Measurements from ENCODE around the gene KHSRP. TPM values are rescaled to one million over a fixed set of nuclear protein-coding genes. Genes with fewer than 3 reads are reported as not detected.

Gene KHSRP
- total and polyA plus RNA-seq, 7 donors, result 101 to 174 (median 150) TPM

DNA sequence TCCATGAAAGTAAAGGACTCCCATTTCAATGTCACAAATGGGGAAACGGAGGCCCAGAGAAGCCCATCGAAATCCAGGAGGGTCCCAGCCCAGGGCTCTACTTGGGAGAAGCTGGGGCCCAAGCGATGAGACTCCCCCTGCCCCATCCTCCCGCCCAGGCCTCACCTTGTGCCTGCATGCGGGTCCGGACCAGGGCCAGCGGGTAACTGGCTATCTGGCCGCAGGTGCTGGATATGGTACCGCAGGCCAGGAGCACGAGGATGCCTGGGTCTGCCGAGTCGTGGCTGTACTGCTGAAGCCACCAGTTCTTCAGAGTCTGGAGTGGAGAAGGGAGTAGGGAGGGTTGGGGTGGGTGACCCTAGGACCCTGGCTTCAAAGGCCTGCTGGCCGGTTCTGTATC is 19.4 kb upstream of the KHSRP start:
- intact Hi-C loops (cut with DNase I), result no loop called here
- Histone ChIP-seq H3K36me3 (ENCODE audit: insufficient read depth in 1 of 2, low read depth in 1 of 2) (peaks cover 3 to 22% of the 10 kb centered on the region in 2 donors), H3K9me3 (no peaks in the 10 kb centered on the region), H3K4me1 (no peaks in the 10 kb centered on the region), H3K27ac (no peak overlapping the region), H3K4me3 (no peak overlapping the region), H3K27me3 (ENCODE audit: insufficient read depth in 3 of 3, low read length in 2 of 3) (no peaks in the 10 kb centered on the region)
- ATAC-seq (no peak), DNase-seq (no peak)
- TF ChIP-seq, protein P1, sequence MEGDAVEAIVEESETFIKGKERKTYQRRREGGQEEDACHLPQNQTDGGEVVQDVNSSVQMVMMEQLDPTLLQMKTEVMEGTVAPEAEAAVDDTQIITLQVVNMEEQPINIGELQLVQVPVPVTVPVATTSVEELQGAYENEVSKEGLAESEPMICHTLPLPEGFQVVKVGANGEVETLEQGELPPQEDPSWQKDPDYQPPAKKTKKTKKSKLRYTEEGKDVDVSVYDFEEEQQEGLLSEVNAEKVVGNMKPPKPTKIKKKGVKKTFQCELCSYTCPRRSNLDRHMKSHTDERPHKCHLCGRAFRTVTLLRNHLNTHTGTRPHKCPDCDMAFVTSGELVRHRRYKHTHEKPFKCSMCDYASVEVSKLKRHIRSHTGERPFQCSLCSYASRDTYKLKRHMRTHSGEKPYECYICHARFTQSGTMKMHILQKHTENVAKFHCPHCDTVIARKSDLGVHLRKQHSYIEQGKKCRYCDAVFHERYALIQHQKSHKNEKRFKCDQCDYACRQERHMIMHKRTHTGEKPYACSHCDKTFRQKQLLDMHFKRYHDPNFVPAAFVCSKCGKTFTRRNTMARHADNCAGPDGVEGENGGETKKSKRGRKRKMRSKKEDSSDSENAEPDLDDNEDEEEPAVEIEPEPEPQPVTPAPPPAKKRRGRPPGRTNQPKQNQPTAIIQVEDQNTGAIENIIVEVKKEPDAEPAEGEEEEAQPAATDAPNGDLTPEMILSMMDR (IDR thresholded peaks at IDR 0.05), result no peak
- 81 to 86% (median 83%) methylated on average over 12 to 13 of the region's 13 CpGs for WGBS, 3 donors

DNA sequence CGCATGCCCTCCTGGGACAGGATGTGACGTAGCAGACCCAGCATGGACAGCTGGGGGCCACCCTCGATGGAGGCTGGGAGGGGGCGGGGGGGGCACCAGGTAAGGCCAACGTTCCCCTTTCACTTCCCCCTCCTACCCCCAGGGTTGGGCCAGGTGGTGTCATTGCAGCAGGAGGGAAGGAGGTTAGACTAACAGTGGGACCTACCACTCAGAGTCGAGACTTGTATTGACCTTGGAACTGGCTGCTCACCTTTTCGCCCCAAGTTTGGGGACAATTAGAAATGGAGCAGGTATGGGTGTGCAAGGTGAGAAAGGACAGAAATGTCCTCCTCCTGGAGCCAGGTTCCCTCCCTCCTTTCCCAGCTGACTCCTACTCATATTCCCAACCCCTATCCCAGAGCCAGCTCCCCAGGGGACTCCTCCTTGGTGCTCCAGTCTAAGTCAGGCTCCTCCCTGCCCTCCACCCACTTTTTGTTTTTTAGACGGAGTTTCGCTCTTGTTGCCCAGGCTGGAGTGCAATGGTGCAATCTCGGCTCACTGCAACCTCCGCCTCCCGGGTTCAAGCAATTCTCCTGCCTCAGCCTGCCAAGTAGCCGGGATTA is 17.6 kb upstream of the KHSRP start:
- 84 to 89% (median 85%) methylated on average over 13 of the region's 13 CpGs for WGBS, 3 donors
- H3K9me3 ChIP-seq, result no peaks in the 10 kb centered on the region
- H3K27me3 ChIP-seq (ENCODE audit: insufficient read depth in 3 of 3, low read length in 2 of 3), result no peaks in the 10 kb centered on the region
- peaks cover 3 to 17% of the 10 kb centered on the region in 2 donors for H3K36me3 ChIP-seq (ENCODE audit: insufficient read depth in 1 of 2, low read depth in 1 of 2)
- DNase-seq (no peak), ATAC-seq (no peak)
- H3K4me3 ChIP-seq, result no peak overlapping the region
- H3K27ac ChIP-seq, result no peak overlapping the region
- TF ChIP-seq, protein P1 (IDR thresholded peaks at IDR 0.05), result no peak
- intact Hi-C loops (cut with DNase I), result no loop called here
- H3K4me1 ChIP-seq, result no peaks in the 10 kb centered on the region

DNA sequence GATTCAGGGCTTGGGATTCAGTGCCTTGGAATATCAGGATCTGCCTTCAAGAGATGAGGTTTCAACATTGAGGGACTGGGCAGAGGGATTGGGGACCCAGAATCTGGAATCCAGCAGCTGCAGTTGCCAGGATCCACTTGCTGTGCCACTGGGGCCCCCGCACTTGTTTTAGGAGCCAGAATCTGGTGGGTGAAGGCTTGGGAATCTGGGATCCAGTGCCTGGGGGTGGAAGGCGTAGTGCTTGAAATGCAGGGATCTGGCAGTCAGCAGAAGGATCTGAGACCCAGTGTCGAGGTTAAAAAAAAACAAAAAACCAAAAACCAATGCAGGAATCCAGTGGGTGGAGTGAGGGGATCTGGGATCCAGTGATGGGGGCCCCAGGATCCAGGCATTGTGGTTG is 16.3 kb upstream of the KHSRP start:
- H3K9me3 ChIP-seq, result no peaks in the 10 kb centered on the region
- no peak overlapping the region for H3K27ac ChIP-seq
- no peaks in the 10 kb centered on the region for H3K27me3 ChIP-seq (ENCODE audit: insufficient read depth in 3 of 3, low read length in 2 of 3)
- DNase-seq, result no peak
- ATAC-seq, result no peak
- no peaks in the 10 kb centered on the region for H3K4me1 ChIP-seq
- no peak overlapping the region for H3K4me3 ChIP-seq
- intact Hi-C loops (cut with DNase I), result no loop called here
- TF ChIP-seq, protein P1 (IDR thresholded peaks at IDR 0.05), result no peak
- WGBS, 3 donors, result 78 to 85% (median 83%) methylated on average over 3 of the region's 3 CpGs
- H3K36me3 ChIP-seq (ENCODE audit: insufficient read depth in 1 of 2, low read depth in 1 of 2), result peaks cover 0 to 7% of the 10 kb centered on the region in 2 donors

DNA sequence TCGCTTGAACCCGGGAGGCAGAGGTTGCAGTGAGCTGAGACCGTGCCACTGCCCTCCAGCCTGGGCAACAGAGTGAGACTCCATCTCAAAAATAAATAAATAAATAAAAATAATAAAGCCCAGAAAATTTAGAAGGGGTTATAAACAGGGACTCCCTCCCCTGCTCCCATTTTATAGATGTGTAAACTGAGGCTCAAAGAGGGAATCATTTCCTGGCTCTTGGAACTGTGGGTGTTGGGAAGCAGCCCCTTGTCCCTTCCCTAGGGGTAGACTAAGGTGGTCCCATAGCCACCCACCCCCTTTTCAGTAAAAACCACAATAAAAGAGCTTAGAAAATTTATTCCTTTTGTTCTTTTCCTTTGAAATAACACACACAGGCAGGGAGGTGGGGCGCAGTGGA is 15.1 kb upstream of the KHSRP start:
- H3K27ac ChIP-seq, result no peak overlapping the region
- no peaks in the 10 kb centered on the region for H3K27me3 ChIP-seq (ENCODE audit: insufficient read depth in 3 of 3, low read length in 2 of 3)
- TF ChIP-seq, protein P1 (IDR thresholded peaks at IDR 0.05), result no peak
- DNase-seq, result no peak
- no peak overlapping the region for H3K4me3 ChIP-seq
- H3K36me3 ChIP-seq (ENCODE audit: insufficient read depth in 1 of 2, low read depth in 1 of 2), result no peaks in the 10 kb centered on the region
- 86 to 90% (median 89%) methylated on average over 4 of the region's 4 CpGs for WGBS, 3 donors
- H3K4me1 ChIP-seq, result no peaks in the 10 kb centered on the region
- intact Hi-C loops (cut with DNase I), result no loop called here
- ATAC-seq, result no peak
- H3K9me3 ChIP-seq, result no peaks in the 10 kb centered on the region

DNA sequence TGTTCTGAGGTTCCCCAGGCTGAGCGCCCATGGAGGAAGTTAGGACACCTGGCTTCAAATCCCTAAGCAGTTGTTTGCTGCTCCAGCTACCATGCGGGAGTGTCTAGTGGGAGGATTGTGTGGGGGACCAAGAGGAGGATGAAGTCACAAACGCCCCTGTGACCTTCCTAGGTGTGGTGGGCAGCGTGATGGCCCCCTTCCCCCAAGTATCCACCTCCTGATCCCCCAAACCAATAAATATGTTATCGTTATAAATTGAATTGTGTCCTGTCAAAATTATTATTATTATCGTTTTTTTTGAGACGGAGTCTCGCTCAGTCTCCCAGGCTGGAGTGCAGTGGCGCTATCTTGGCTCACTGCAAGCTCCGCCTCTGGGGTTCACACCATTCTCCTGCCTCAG is 9.1 kb upstream of the KHSRP start, which contains the start of gene SLC25A41:
Gene SLC25A41 (minus strand): TSS at position 101 of the 400 bp plus-strand sequence. CDS start 70 bp downstream, at position 31.
- TF ChIP-seq, protein P1 (IDR thresholded peaks at IDR 0.05), result no peak
- no peaks in the 10 kb centered on the region for H3K4me1 ChIP-seq
- H3K27me3 ChIP-seq (ENCODE audit: insufficient read depth in 3 of 3, low read length in 2 of 3), result peaks cover 0 to 9% (median 0%) of the 10 kb centered on the region in 3 donors
- intact Hi-C loops (cut with DNase I), result no loop called here
- no peak within 1 kb of the TSS for H3K4me3 ChIP-seq
- no peak for DNase-seq
- H3K36me3 ChIP-seq (ENCODE audit: insufficient read depth in 1 of 2, low read depth in 1 of 2), result no peaks in the 10 kb centered on the region
- 91 to 93% (median 93%) methylated on average over 10 of the region's 10 CpGs for WGBS, 3 donors
- H3K27ac ChIP-seq, result no peak within 1 kb of the TSS
- H3K9me3 ChIP-seq, result no peaks in the 10 kb centered on the region
- ATAC-seq, result no peak

Measured in psoas muscle (tissue), 8 donors.